Smooth muscle cell (in vitro differentiated cells): ENCODE measurements around the gene ACOT7. TPM values are rescaled to one million over a fixed set of nuclear protein-coding genes. Genes with fewer than 3 reads are reported as not detected.

Experiments
- DNase-seq: peaks from one replicate; lab custom pipeline; 2025; ENCODE audit not compliant: unreplicated experiment; lab: John Stamatoyannopoulos, UW
- H2AFZ ChIP-seq: fragments of 200-600 bp; sonication (generic); 2 replicates; pipeline ENCODE4 v1.6.0; 2016; ENCODE audit warnings: antibody characterized with exemption, low read depth, mild to moderate bottlenecking
- H3F3A ChIP-seq: fragments of 200-600 bp; sonication (generic); 2 replicates; pipeline ENCODE4 v1.6.0; 2017; ENCODE audit warnings: antibody characterized with exemption, low read depth
- H3K27ac ChIP-seq: fragments of 200-600 bp; sonication (generic); 2 replicates; pipeline ENCODE4 v1.5.1; 2016; ENCODE audit warnings: low read depth, mild to moderate bottlenecking
- H3K27me3 ChIP-seq: fragments of 200-600 bp; sonication (generic); 2 replicates; pipeline ENCODE4 v1.6.1; 2016; ENCODE audit warnings: low read depth, mild to moderate bottlenecking
- H3K36me3 ChIP-seq: fragments of 200-600 bp; sonication (generic); 2 replicates; pipeline ENCODE4 v1.5.1; 2016; ENCODE audit warnings: low read depth
- H3K4me1 ChIP-seq: fragments of 200-600 bp; sonication (generic); 2 replicates; pipeline ENCODE4 v1.5.1; 2016; ENCODE audit warnings: low read depth
- H3K4me2 ChIP-seq: fragments of 200-600 bp; sonication (generic); 2 replicates; pipeline ENCODE4 v1.6.0; 2016; ENCODE audit warnings: mild to moderate bottlenecking
- H3K4me3 ChIP-seq: fragments of 200-600 bp; sonication (generic); 2 replicates; pipeline ENCODE4 v1.5.1; 2016; ENCODE audit warnings: mild to moderate bottlenecking
- H3K79me2 ChIP-seq: fragments of 200-600 bp; sonication (generic); 2 replicates; pipeline ENCODE4 v1.6.0; 2016; ENCODE audit warnings: low read depth, mild to moderate bottlenecking
- H3K9ac ChIP-seq: fragments of 200-600 bp; sonication (generic); 2 replicates; pipeline ENCODE4 v1.6.0; 2016; ENCODE audit warnings: low read depth
- H3K9me3 ChIP-seq: fragments of 200-600 bp; sonication (generic); replicated peaks from 2 replicates; pipeline ENCODE4 v1.5.1; 2016; ENCODE audit warnings: low read depth
- H4K20me1 ChIP-seq: fragments of 200-600 bp; sonication (generic); 2 replicates; pipeline ENCODE4 v1.6.0; 2016; ENCODE audit warnings: low read depth
- WGBS: methylation state at CpG from one replicate; pipeline ENCODE4 v1.1.7; 2016; ENCODE audit warnings: low lambda C conversion rate; 5-methylcytosine and 5-hydroxymethylcytosine counted together
- polyA plus RNA-seq: library from polyadenylated mRNA; unstranded; fragments of >200 nt; fragmentation: Nextera tagmentation; extraction: Ambion mirVana; gene quantifications from 2 replicates; pipeline ENCODE4 v1.2.1, GENCODE V29; 2016
- total RNA-seq: library from RNA; depleted of rRNA; stranded (reverse); fragments of >200 nt; gene quantifications from 2 replicates; pipeline ENCODE4 v1.2.3, GENCODE V29; 2014
- TF ChIP-seq, protein P1 (sequence below): fragments of 200-600 bp; sonication (generic); IDR thresholded peaks from 2 replicates; pipeline ENCODE4 v1.5.1; 2017; ENCODE audit warnings: borderline replicate concordance, mild to moderate bottlenecking, antibody characterized with exemption; ENCODE audit not compliant: insufficient read depth, poor library complexity, severe bottlenecking

ACOT7 gene
- total and polyA plus RNA-seq, 2 experiments from 2014 or later = 19.5 to 53.8 TPM

DNA sequence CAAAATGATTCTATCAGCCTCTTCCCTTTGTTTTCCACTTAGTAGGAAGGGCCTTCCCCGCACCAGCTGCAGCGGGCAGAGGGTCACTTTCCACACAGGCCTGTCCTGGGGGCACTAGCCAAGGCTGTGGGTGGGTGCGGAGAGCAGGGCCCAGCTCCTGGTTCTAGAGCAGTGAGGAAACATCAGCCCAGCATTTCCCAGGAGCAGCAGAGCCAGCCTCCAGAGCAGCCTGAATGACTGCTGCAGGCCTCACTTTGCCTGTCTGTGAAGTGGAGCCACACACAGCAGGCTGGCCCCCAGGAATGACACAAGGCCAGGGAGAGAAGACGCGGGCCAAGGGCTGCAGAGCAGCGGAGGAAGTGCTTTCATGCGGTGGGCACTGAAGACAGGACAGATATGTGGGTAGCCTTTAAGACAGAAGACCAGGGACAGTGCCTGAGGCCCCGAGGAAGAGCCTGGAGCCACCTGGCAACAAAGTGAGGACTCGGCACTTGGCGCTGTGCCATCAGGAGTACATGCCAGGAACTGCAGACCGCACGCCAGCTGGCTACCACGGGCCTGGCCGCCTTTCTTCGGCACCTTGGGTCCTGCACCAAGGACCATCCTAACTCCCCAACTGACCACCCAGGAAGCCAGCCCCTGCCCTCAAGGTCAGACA, 42.0 kb downstream of the ACOT7 start:
- TF ChIP-seq, protein P1, sequence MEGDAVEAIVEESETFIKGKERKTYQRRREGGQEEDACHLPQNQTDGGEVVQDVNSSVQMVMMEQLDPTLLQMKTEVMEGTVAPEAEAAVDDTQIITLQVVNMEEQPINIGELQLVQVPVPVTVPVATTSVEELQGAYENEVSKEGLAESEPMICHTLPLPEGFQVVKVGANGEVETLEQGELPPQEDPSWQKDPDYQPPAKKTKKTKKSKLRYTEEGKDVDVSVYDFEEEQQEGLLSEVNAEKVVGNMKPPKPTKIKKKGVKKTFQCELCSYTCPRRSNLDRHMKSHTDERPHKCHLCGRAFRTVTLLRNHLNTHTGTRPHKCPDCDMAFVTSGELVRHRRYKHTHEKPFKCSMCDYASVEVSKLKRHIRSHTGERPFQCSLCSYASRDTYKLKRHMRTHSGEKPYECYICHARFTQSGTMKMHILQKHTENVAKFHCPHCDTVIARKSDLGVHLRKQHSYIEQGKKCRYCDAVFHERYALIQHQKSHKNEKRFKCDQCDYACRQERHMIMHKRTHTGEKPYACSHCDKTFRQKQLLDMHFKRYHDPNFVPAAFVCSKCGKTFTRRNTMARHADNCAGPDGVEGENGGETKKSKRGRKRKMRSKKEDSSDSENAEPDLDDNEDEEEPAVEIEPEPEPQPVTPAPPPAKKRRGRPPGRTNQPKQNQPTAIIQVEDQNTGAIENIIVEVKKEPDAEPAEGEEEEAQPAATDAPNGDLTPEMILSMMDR = no peak
- no peaks in the 10 kb centered on the region for H3K4me1 ChIP-seq
- no peak overlapping the region for H3K4me2 ChIP-seq
- H3K36me3 ChIP-seq = no peaks in the 10 kb centered on the region
- DNase-seq = no peak
- H3F3A ChIP-seq = no peaks in the 10 kb centered on the region
- H3K9me3 ChIP-seq = no peaks in the 10 kb centered on the region
- H4K20me1 ChIP-seq = peaks cover 59% of the 10 kb centered on the region
- H3K79me2 ChIP-seq = no peaks in the 10 kb centered on the region
- no peak overlapping the region for H3K27ac ChIP-seq
- H3K27me3 ChIP-seq = no peaks in the 10 kb centered on the region
- no peak overlapping the region for H3K4me3 ChIP-seq
- WGBS = 97% methylated on average over 15 of the region's 15 CpGs
- H3K9ac ChIP-seq = no peak overlapping the region
- no peak overlapping the region for H2AFZ ChIP-seq

DNA sequence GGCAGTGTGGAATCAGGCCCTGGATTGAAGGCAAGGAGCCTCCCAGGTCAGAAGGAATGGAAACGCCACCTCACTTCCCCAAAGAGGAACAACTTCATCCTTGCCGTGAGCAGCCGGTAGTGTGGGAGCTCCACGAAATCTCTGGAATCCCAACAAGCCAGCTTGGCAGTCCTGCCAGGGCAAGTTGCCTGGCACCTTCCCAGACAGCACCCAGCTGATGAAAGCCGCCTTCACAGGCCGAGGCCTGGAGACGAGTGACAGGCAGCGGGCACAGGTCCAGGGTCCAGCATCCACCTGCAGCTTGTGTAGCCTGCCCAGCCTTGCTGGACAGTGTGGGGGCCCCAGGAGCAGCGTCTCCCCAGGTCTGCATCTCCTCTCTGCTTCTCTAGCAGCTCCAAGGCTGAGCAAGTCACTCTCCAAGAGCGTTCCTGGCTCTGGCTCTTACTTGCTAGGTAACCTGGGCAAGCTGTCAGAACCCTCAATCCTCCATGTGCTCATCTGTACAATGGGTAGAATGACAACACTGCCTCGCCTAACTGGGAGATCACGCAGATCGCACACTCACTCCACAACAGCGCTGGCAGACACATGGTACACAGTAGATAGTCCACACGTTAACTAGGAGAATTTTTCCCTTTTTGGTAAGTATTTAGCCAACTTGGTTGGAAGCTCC, 43.0 kb downstream of the ACOT7 start:
- Histone ChIP-seq H3K4me1 (no peaks in the 10 kb centered on the region), H3K36me3 (no peaks in the 10 kb centered on the region), H3F3A (no peaks in the 10 kb centered on the region), H4K20me1 (peaks cover 49% of the 10 kb centered on the region), H2AFZ (no peak overlapping the region), H3K4me3 (no peak overlapping the region), H3K4me2 (no peak overlapping the region), H3K9me3 (no peaks in the 10 kb centered on the region), H3K79me2 (no peaks in the 10 kb centered on the region), H3K27me3 (no peaks in the 10 kb centered on the region), H3K27ac (no peak overlapping the region), H3K9ac (no peak overlapping the region)
- WGBS = 96% methylated on average over 15 of the region's 15 CpGs
- TF ChIP-seq, protein P1 = no peak
- no peak for DNase-seq

DNA sequence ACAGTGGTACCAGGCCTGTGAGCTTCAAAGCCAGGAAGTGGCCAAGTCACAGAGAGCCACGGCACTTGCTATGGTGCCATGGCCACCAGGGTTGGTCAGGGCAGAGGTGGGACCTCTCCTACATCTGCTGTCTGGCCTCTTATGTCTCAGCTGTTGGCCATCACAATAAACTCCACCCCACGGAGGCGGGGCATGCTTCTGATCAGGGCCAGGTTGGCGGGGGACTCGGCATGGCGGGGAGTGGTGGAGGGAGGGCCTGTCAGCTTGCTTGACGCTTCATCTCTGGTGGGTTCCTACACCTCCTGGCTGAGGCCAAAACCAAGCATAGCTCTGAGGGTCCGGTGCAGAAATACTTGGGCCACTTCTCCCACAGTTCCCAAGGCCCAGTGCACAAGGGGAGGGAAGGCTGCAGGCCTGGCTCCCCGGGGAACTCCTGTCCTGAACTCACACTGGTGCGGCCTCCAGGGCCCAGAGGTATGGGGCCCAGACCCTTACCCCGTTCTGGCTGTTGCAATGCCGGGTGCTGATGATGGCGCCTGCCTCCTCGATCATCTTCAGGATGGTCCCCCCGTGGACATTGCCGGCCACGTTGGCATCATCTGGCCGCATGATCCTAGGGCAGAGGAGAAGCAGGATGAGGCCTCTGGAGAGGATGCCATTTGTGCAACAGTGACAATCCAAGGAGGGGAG, 44.2 kb downstream of the ACOT7 start:
- Histone ChIP-seq H3K9me3 (no peaks in the 10 kb centered on the region), H2AFZ (no peak overlapping the region), H3K4me2 (no peak overlapping the region), H3K4me1 (no peaks in the 10 kb centered on the region), H3K79me2 (no peaks in the 10 kb centered on the region), H3K4me3 (no peak overlapping the region), H3K27ac (no peak overlapping the region), H3K36me3 (no peaks in the 10 kb centered on the region), H3F3A (no peaks in the 10 kb centered on the region), H3K9ac (no peak overlapping the region), H3K27me3 (no peaks in the 10 kb centered on the region), H4K20me1 (peaks cover 40% of the 10 kb centered on the region)
- DNase-seq = no peak
- whole genome bisulfite sequencing = 96% methylated on average over 15 of the region's 18 CpGs
- TF ChIP-seq, protein P1 = no peak
